GM23248 (cell line): ENCODE measurements around the gene IL12RB1. TPM values are rescaled to one million over a fixed set of nuclear protein-coding genes. Genes with fewer than 3 reads are reported as not detected.

Source experiments
- DNase-seq: peaks from one replicate; pipeline ENCODE4 v3.0.0-alpha.2; 2015
- H2AFZ ChIP-seq: fragments of 200-600 bp; sonication (generic); 2 replicates; pipeline ENCODE4 v1.6.1; 2016; ENCODE audit warnings: antibody characterized with exemption
- H3F3A ChIP-seq: fragments of 200-600 bp; sonication (generic); 2 replicates; pipeline ENCODE4 v1.6.1; 2016; ENCODE audit warnings: mild to moderate bottlenecking, antibody characterized with exemption, mixed run types; ENCODE audit not compliant: insufficient read depth
- H3K27ac ChIP-seq: fragments of 200-600 bp; sonication (generic); 2 replicates; pipeline ENCODE4 v1.5.1; 2016; ENCODE audit warnings: mild to moderate bottlenecking
- H3K27me3 ChIP-seq: fragments of 200-600 bp; sonication (generic); replicated peaks from 2 replicates; pipeline ENCODE4 v1.6.1; 2016; ENCODE audit warnings: mild to moderate bottlenecking; ENCODE audit not compliant: insufficient read depth
- H3K36me3 ChIP-seq: fragments of 200-600 bp; sonication (generic); 2 replicates; pipeline ENCODE4 v1.6.1; 2016; ENCODE audit warnings: low read depth, mild to moderate bottlenecking
- H3K4me1 ChIP-seq: fragments of 200-600 bp; sonication (generic); 2 replicates; pipeline ENCODE4 v1.6.1; 2016; ENCODE audit warnings: mild to moderate bottlenecking; ENCODE audit not compliant: insufficient read depth
- H3K4me2 ChIP-seq: fragments of 200-600 bp; sonication (generic); one replicate; pipeline ENCODE4 v1.6.1; 2016; ENCODE audit warnings: mild to moderate bottlenecking; ENCODE audit not compliant: unreplicated experiment
- H3K4me3 ChIP-seq: fragments of 200-600 bp; sonication (generic); 2 replicates; pipeline ENCODE4 v1.5.1; 2016; ENCODE audit warnings: mild to moderate bottlenecking
- H3K79me2 ChIP-seq: fragments of 200-600 bp; sonication (generic); 2 replicates; pipeline ENCODE4 v1.6.1; 2016; ENCODE audit warnings: mild to moderate bottlenecking; ENCODE audit not compliant: insufficient read depth
- H3K9ac ChIP-seq: fragments of 200-600 bp; sonication (generic); 2 replicates; pipeline ENCODE4 v1.6.1; 2016; ENCODE audit warnings: mild to moderate bottlenecking
- H3K9me2 ChIP-seq: fragments of 200-600 bp; sonication (generic); 2 replicates; pipeline ENCODE4 v1.6.1; 2016; ENCODE audit warnings: mixed run types, mild to moderate bottlenecking, moderate library complexity; ENCODE audit not compliant: insufficient read depth
- H3K9me3 ChIP-seq: fragments of 200-600 bp; sonication (generic); one replicate; pipeline ENCODE4 v1.6.1; 2017; ENCODE audit warnings: low read depth
- H4K20me1 ChIP-seq: fragments of 200-600 bp; sonication (generic); 2 replicates; pipeline ENCODE4 v1.6.0; 2016; ENCODE audit not compliant: insufficient read depth
- EZH2 ChIP-seq: fragments of 200-600 bp; sonication (generic); IDR thresholded peaks from 2 replicates; pipeline ENCODE4 v1.6.1; 2018; ENCODE audit warnings: antibody characterized with exemption, mild to moderate bottlenecking; ENCODE audit not compliant: insufficient read depth, poor library complexity, severe bottlenecking
- EZH2phosphoT487 ChIP-seq: fragments of 200-600 bp; sonication (generic); IDR thresholded peaks from 2 replicates; pipeline ENCODE4 v1.6.1; 2018; ENCODE audit warnings: antibody characterized with exemption, moderate library complexity, mild to moderate bottlenecking, low read depth; ENCODE audit not compliant: insufficient read depth
- WGBS, 2 experiments: methylation state at CpG; one replicate each; pipeline ENCODE4 v1.1.6; 2015 to 2017; ENCODE audit warnings: low lambda C conversion rate in 2 of 2, low coverage in 1 of 2; ENCODE audit errors: missing lambda C conversion rate in 2 of 2; 5-methylcytosine and 5-hydroxymethylcytosine counted together
- in situ Hi-C: fragments of 300-500 bp; cut with MboI; formaldehyde crosslinking; loops from 2 replicates; pipeline ENCODE4 v1.15.0; 2020
- polyA plus RNA-seq: library from polyadenylated mRNA; unstranded; fragments of >200 nt; fragmentation: Nextera tagmentation; extraction: Ambion mirVana; gene quantifications from 2 replicates; pipeline ENCODE4 v1.2.1, GENCODE V29; 2016
- total RNA-seq: library from RNA; depleted of rRNA; stranded (reverse); fragments of >200 nt; shearing (Covaris generic); gene quantifications from 2 replicates; pipeline ENCODE4 v1.2.3, GENCODE V29; 2014

Gene IL12RB1
- total and polyA plus RNA-seq, 2 experiments from 2014 or later = not detected

- 87 to 93% methylated on average over 25 to 27 of the region's 27 CpGs for WGBS, 2 experiments
- H3K36me3 ChIP-seq = no peaks in the 10 kb centered on the region
- no peaks in the 10 kb centered on the region for H3K4me1 ChIP-seq
- no peak overlapping the region for H3K9ac ChIP-seq
- no peaks in the 10 kb centered on the region for H3K9me3 ChIP-seq
- H2AFZ ChIP-seq = no peak overlapping the region
- DNase-seq = no peak
- in situ Hi-C loops = no loop called here
- TF ChIP-seq EZH2phosphoT487 = no peak
- no peak for TF ChIP-seq EZH2
- 0 out of 2 replicates have a peak, but pooled peaks cover 6% of the 10 kb centered on the region for H3F3A ChIP-seq
- H3K27me3 ChIP-seq = no peaks in the 10 kb centered on the region
- no peaks in the 10 kb centered on the region; the same call in 1 of the 2 replicates for H3K79me2 ChIP-seq
- H4K20me1 ChIP-seq = no peaks in the 10 kb centered on the region
- no peak overlapping the region for H3K4me3 ChIP-seq
- H3K4me2 ChIP-seq = no peak overlapping the region
- H3K27ac ChIP-seq = no peak overlapping the region
- H3K9me2 ChIP-seq = no peaks in the 10 kb centered on the region
Measured at GRCh38 chr19:18122860-18123795, 36.4 kb upstream of the IL12RB1 start.

GRCh38 chr19:18122424-18122823 is 35.7 kb upstream of the IL12RB1 start:
- Histone ChIP-seq H3K27me3 (no peaks in the 10 kb centered on the region), H3K4me3 (no peak overlapping the region), H3K27ac (no peak overlapping the region), H3K36me3 (no peaks in the 10 kb centered on the region), H3K9me2 (no peaks in the 10 kb centered on the region), H3K9ac (no peak overlapping the region), H3F3A (0 out of 2 replicates have a peak, but pooled peaks cover 6% of the 10 kb centered on the region), H3K4me1 (0 out of 2 replicates have a peak, but pooled peaks cover 1% of the 10 kb centered on the region), H3K9me3 (no peaks in the 10 kb centered on the region), H4K20me1 (no peaks in the 10 kb centered on the region), H3K4me2 (no peak overlapping the region), H2AFZ (no peak overlapping the region), H3K79me2 (no peaks in the 10 kb centered on the region; the same call in 1 of the 2 replicates)
- WGBS, 2 experiments = 95 to 99% methylated on average over 7 of the region's 7 CpGs
- no peak for DNase-seq
- TF ChIP-seq EZH2 (no peak), EZH2phosphoT487 (no peak)
- in situ Hi-C loops = no loop called here

DNA sequence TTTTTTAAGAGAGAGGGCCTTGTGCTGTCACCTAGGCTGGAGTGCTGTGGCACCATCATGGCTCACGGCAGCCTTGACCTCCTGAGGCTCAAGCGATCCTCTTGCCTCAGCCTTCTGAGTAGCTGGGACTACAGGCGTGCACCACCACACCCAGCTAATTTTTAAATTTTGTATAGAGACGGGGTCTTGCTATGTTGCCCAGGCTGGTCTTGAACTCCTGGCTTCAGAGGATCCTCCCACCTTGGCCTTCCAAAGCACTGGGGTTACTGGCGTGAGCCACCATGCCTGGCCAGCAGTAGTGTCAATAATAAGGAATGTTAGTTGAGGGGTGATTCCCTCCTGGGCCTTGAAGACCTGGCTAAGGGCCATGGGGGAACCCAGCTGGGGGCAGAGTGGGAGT is 34.4 kb upstream of the IL12RB1 start:
- no peaks in the 10 kb centered on the region; the same call in 1 of the 2 replicates for H3K79me2 ChIP-seq
- no peak overlapping the region for H3K9ac ChIP-seq
- H3K27ac ChIP-seq = no peak overlapping the region
- 93 to 99% methylated on average over 5 of the region's 5 CpGs for WGBS, 2 experiments
- H3K4me2 ChIP-seq = no peak overlapping the region
- H3K4me1 ChIP-seq = 0 out of 2 replicates have a peak, but pooled peaks cover 4% of the 10 kb centered on the region
- no peaks in the 10 kb centered on the region for H3K9me2 ChIP-seq
- no peaks in the 10 kb centered on the region for H3K9me3 ChIP-seq
- H3K4me3 ChIP-seq = no peak overlapping the region
- H4K20me1 ChIP-seq = no peaks in the 10 kb centered on the region
- no peaks in the 10 kb centered on the region for H3K27me3 ChIP-seq
- in situ Hi-C loops = no loop called here
- no peak overlapping the region for H2AFZ ChIP-seq
- no peaks in the 10 kb centered on the region for H3K36me3 ChIP-seq
- H3F3A ChIP-seq = 0 out of 2 replicates have a peak, but pooled peaks cover 6% of the 10 kb centered on the region
- no peak for TF ChIP-seq EZH2phosphoT487
- TF ChIP-seq EZH2 = no peak
- DNase-seq = no peak

GRCh38 chr19:18120127-18120526 is 33.4 kb upstream of the IL12RB1 start:
- H3K79me2 ChIP-seq = no peaks in the 10 kb centered on the region; the same call in 1 of the 2 replicates
- in situ Hi-C loops = no loop called here
- WGBS, 2 experiments = 88 to 89% methylated on average over 1 of the region's 1 CpG

More at GRCh38 chr19:18120127-18120526, 33.4 kb upstream of the IL12RB1 start:
- Histone ChIP-seq H3K27me3 (no peaks in the 10 kb centered on the region), H3K9me2 (no peaks in the 10 kb centered on the region), H3K36me3 (no peaks in the 10 kb centered on the region), H3K27ac (no peak overlapping the region), H3K4me1 (0 out of 2 replicates have a peak, but pooled peaks cover 4% of the 10 kb centered on the region), H3K4me3 (no peak overlapping the region), H3K9me3 (no peaks in the 10 kb centered on the region), H4K20me1 (no peaks in the 10 kb centered on the region), H2AFZ (no peak overlapping the region), H3K9ac (no peak overlapping the region), H3F3A (0 out of 2 replicates have a peak, but pooled peaks cover 6% of the 10 kb centered on the region), H3K4me2 (no peak overlapping the region)
- TF ChIP-seq EZH2 = no peak
- no peak for TF ChIP-seq EZH2phosphoT487
- DNase-seq = no peak
